Hepatic stellate cell (primary cell): ENCODE data around the gene STOML1.

Experiments used
- DNase-seq: peaks from one replicate; pipeline ENCODE4 v3.0.0; 2011; ENCODE audit warnings: low spot score

STOML1 gene

DNA sequence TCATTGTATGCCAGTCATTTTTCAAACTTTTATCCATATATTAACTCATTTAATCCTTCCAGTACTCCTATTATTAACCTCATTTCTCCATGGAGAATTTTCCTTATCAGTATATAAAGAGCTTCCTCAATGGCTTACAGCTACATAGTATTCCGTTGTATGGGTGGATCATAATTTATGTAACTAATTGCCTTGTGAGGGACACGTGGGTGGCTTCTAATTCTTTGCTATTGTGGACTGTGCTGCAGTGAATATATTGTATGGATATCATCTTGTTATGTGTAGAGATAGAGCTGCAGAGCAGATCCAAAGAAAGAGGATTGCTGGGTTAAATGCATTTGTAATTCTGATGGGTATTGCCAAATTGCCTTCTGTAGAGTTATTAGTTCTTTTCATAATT is 27.6 kb upstream of the STOML1 start:
- DNase-seq = no peak

DNA sequence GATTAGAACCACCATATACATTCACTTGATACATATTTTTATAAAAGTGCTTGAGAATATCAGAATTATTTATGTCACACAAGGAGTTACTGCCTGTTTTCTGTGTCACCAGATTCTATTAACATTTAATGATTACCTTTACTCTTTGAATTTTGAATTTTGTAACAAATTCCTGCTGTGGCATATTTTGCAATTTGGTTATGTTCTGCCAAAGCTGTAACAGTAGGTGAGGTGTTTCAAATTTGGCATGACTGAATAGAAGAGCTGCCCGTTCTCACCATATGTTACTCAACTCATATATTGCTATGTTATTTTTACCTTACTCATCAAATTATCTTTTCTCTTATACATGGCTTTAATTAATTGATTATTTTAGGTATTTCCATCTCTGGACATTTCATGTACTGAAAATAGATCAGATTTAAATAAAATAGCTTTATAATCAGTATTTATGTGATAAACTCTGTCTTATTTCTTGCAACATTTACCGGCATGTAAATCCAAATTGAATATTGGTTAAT is 21.3 kb upstream of the STOML1 start:
- DNase-seq = no peak

DNA sequence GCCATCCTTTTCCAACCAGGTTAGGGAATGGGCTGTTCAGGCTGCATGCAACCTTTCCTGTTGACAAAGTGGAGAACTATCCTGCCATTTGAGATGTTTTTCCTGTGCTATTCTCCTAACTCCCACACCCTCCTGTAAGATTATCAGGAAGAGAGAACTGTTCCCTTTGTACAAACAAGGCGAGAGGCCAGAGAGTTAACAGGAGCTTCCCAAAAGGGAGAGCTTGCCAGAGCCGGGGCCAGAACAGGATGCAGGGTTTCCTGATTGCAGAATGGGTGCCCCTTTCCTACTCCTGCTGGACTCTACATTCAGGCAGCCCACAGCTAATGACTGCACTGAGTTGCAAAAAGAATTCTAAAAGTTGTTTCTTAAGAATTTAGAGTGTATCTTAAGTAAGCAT is 19.5 kb upstream of the STOML1 start:
- DNase-seq = no peak

DNA sequence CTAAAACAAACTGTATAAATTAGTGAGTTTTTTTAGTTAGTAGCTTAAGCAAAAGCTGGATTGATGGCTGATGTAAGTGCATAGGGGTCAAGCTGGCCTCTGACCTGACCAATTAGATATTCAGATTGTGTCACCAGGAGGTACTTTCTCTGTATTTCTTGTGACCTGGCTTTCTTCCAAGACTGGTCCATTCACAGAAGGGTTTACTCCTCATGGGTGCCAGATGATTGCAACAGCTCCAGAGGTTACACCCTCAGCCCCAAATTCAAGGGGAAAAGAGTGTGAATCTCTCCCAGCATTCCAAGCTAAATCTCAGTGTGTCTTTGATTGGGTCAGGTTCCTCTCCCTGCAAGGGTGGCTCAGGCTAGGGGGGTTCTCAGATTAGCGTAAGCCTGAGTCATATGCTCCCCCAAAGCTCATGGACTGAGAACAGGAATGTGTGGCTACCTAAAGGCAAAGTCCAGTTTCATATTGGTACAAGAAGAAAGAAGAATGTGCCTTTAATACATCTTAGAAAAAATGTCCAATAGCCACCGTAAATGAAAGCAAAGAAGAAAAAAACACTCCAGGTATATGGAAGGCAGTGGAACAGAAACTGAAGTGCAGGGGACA is 18.9 kb upstream of the STOML1 start:
- no peak for DNase-seq

DNA sequence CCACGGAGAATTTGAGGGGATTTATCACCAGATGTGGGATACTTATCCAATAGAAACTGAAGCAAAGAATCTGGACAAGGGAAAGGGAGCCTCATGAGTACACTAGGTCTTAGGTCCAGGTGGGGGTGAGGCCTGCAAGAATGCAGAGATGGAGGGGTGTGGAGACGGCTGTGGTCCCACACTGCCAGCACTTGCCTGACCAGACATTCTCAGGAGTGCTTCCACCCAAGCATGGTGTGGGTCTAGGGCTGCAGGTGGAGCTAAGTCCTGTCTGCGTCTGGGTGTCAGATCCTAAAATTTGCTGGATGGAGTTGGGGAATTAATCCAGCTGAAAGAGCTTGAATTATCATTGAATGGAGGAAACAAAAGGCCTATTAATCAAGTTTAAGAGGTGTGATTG is 16.8 kb upstream of the STOML1 start:
- no peak for DNase-seq

DNA sequence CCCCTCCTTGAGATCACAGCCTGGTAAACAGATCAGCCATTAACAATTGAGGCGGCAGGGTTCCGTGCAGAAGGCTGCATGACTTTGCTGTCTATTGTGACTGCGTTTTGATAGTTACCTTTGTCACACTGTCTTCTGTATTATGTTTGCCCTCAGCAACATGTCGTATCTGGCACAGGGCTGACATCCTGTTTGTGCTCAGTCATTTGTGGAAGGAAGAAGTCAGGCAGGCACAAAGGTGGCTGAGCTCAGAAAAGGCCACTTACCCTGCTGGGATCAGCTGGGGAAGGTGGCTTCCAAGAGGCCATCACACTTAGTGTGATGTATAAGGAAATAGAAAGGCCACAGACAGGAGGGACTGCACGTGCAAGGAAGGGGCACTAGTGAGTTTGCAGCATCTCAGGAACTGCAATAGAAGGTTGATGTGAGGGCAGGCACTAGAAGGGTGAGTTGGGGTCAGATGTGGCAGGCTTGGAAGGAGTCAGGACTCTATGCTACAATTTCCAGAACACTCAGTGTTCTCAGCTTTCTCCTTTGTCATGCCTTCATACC is 15.8 kb upstream of the STOML1 start:
- DNase-seq = no peak

DNA sequence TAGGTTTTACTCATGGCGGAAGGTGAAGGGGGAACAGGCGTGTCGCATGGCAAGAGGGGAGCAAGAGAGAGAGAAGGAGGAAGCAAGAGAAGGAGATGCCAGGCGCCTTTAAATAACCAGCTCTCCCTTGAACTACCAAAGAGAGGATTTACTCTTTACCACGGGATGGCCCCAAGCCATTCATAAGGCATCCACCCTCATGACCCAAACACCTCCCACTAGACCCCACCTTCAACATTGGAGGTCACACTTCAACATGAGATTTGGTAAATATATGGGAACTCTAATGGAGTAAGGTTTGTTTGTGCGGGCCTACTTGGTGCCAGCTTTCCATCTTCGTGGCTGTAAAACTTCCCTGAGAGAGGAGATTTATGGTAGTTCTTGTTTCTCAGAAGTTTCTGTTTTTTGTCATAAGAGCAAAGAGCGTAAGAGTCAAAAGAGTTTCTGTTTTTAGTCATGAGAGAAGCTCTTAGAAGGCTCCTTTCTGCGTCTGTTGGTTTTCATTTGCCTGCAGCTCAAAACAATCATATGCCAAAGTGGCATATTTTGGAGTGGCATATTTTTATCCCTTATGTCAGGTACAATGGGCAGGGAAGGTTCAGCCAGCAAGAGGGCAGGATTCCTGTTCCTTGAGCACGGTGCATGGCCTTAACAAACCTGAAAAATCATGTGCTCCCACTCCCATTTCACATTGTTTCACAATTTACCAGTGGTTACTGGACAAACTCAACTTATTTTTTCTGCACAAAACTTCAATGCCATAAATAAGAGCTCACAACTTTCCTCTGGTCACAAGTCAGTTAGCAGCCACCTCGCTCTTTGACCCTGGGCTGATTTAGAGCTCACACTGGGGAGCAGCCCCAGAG is 14.9 kb upstream of the STOML1 start:
- DNase-seq = no peak

DNA sequence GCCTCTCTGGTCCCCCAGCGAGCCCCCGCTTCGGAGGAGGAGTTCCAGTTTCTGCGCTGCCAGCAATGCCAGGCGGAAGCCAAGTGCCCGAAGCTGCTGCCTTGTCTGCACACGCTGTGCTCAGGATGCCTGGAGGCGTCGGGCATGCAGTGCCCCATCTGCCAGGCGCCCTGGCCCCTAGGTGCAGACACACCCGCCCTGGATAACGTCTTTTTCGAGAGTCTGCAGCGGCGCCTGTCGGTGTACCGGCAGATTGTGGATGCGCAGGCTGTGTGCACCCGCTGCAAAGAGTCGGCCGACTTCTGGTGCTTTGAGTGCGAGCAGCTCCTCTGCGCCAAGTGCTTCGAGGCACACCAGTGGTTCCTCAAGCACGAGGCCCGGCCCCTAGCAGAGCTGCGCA is 5.9 kb upstream of the STOML1 start:
- DNase-seq = no peak

DNA sequence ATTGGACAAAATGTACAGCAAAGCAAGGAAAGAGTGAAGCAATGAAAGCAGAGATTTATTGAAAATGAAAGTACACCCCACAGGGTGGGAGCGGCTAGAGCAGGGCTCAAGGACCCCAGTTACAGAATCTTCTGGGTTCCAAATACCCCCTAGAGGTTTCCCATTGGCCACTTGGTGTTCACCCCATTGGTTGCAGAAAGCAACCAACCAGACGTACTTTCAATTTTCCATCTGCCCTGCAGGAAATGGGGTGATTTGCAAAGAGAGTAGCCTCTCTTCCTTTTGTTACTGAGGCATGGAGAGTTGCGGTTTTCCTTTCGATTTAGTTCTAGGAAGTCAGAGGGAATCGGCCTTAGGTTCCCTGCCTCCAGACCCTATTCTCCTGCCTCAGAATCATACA is 4.8 kb upstream of the STOML1 start:
- peak; percentile 81 for DNase-seq

DNA sequence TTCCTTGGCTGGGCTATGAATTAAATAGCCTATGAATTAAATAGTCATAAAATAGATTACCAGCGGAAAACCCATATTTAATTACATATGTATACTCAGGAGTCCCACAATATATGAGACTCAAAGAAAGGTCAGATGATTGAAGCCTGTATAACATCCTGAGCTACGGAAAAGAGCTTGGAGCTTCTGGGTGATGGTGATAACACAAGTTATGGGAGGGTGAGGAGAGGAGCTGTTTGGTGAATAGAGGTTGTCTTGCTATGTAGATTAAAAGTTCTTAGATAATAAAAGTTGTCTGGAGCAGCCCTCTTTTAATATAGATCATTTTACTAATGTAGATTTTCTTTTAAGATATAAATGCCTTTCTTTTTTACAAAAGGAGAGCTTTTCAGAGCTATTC is 4.2 kb upstream of the STOML1 start:
- DNase-seq = no peak

DNA sequence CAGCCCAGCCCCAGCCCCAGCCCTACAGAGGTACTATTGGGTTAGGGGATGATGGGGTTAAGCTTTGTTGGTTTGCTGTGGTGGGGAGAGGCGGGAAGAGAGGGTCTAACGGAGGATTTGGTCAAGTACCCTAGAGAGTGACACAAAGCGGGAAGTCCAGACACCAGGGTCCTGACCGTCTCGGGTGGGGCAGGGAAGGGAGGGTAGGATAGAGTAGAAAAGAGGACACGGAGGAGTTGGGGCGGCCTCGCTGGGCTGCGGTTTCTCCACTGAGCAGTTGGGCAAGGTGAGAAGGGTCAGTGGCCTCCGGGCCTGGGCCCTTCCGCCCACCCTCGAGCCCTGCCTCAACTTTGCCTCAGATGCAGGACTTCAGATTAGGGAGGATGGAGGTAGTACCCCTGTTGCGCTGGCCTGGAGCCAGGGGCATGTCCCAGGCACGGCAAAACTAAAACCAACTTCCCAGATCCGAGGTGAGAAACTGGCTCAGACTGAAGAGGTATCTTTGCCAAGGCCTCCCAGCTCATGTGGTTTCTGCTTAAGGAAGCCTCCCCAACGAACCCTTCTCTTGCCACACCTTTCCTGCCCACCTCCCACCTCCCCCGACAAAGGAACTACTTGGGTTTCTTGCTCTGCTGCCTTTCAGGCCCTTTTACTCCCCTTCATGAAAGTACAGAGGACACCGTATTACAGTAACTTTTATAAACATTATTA is 3.0 kb upstream of the STOML1 start:
- no peak for DNase-seq

DNA sequence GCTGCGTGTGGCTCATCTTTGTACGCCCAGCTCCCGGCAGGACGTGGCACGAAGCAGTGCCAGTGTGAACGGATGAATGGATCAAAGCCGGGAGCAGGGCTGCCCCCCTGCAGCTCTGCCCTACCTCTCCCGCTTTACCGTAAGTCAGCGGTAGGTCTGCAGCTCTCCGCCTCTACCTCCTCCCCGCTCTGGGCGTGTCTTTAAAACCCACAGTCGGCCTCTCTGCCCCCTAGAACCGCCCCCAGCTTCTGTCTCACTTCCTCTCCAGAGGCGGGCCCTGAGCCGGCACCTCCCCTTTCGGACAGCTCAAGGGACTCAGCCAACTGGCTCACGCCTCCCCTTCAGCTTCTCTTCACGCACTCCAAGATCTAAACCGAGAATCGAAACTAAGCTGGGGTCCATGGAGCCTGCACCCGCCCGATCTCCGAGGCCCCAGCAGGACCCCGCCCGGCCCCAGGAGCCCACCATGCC is 2.4 kb upstream of the STOML1 start, which contains the start of gene PML:
Gene PML (plus strand): TSS at position 304 of the 471 bp plus-strand sequence. CDS start 97 bp downstream, at position 401.
- DNase-seq = peak; percentile 97

DNA sequence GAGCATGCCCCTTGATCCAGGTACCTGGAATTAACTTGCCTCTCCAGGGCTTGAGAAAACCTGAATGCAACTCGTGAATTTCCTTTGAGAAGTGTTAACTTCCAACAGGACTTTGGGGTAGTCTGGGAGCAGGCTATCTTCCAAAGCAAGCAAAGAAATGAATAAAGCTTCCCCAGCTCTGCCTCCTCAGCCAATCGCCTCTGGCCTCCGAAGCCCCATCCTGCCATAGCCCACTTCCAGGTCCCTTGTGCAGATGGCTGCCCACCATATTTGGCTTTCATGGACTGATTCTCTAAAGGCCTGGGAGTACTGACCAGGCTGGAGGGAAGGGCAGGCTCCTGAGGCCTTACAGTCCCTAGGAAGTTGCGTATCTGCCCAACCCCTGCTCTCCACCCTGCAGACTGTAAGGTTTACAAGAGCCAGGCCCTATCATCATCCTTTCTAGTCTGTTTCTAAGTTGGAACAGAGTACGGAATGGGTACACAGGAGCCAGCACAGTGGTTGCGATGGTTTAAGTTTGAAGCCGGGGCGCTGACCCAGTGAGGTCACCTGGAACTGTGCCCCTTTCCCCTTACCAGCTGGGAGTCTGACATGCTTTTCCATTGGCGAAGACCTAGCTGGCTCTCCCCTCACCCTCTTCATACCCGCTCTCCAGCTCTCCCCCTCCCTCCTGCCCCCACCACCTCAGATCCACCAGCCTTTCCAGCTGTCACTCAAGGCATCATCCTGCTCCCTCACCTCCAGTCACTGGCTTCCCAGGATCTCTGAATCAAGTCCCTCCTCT is 1.3 kb upstream of the STOML1 start:
- no peak for DNase-seq

DNA sequence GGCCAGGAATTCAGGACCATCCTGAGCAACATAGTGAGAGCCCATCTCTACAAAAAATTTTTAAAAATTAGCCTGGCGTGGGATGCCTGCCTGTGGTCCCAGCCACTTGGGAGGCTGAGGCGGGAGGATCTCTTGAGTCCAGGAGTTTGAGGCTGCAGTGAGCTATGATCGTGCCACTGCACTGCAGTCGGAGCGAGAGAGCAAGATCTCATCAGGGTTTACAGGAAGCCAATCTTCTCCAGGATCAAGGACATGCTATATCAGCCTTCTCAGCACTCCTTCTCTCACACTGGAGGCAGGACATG is 451 bp upstream of the STOML1 start:
- DNase-seq = no peak

DNA sequence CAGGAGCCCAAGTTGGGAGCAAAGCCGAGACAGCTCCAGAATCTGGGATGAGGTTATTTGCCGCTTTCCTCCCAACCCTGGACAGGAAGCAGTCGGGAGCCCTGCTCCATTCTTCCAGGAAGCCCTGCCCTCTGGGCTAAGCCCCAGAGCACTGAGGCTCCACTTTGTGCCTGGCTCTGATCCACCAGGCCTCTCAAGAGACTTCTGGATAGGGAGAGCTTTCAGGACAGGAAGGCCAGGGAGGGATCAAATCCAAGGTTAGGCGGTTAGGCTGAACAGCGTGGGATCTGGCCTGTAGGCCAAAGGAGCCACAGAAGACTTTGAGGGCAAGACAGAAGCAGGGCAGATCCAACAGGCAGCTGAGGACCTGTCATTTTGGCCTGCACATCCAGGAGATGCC is 835 bp downstream of the STOML1 start:
- peak; percentile 50 for DNase-seq

DNA sequence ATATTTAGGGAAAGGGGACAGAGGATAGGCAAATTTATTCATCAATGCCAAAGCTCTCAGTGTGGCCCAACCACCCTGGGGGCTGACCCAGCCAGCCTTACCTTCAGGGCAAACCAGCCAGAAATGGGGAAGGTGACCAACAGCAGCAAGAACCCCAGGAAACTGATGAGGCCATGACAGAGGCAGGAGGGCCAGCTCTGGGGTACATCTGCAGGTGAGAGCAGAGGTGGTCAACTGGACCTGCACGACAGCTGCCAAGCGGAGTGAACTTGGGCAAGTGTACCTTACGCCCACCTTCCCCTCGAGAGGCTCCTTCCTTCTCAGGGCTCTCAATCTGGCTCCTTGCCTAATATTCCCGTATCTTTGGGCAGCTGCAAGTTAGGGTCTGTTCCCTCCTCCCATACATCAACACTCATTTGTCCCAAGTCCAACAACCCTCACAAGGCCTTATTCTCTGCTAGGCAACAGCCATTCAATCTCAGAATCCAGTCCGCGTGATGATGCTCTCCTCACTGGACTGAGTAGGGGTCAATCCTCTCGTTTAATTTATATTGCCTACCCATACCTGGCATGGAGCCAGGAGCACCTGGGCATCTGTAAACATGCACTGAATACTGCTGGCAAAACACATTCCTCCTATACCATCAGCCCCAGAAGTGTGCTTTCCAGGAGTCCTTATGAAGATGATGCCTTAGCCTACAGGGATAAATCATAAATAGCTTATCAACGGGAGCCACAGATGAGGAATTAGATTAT is 1.7 kb downstream of the STOML1 start:
- no peak for DNase-seq

DNA sequence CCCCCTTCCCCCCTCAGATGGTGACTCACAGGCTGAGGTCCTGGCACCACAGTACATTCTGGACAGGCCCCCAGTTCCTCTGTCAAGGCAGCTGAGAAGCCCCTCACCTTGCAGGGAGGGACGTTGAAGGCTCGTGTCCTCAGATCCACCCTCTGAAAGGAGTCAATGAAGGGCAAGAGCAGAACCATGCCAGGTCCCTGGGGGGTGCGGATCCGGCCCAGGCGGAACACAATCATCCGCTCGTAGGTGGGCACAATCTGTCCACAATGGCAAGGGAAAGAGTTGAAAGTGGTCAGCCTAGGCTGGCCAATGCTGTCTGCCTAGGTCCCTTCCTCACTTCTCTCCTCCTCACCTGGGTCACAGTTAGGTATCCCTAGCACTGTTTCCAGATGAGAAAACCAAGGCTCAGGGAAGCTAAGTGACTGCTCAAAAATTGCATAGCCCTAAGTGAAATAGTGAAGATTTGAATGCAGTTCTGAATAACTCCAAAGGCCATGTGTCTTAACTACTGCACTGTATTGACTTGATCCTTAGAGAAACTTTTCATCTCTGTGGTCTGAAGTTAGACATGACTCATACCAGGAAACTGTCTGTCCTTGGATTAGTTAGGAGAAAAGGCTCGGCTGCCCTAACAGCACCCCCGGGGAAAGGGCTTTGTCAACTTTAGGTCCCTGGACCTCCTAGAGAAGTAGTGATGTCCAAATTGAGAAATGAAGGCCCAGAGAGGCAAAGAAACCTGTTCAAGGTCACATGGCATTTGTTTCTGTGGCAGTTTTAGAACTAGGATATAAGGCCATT is 2.9 kb downstream of the STOML1 start:
- peak; percentile 89 for DNase-seq

DNA sequence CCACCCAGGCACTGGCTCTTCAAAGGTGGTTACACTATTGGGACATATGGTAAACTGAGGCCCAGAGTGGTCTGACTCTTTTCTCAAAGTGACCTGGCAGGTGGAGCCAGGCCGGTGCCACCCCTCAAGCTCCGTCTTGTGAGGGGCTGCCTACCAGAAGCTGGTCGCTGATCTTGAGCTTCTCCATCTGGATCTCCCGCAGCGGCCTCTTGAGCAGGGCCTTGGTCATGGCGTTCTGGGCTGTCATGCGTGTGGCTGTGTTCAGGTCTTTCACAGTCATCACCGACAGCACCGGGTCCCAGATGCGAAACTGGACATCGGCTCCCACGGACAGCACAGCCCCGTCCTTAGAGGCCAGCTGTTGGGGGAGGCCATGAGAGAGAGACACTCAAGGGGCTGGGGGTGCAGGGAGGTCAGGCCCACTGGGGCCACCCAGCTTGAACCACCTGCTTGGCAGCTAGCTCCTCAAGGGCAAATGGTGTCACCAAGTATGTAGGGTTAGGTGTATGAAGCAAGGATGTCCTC is 3.6 kb downstream of the STOML1 start:
- no peak for DNase-seq

DNA sequence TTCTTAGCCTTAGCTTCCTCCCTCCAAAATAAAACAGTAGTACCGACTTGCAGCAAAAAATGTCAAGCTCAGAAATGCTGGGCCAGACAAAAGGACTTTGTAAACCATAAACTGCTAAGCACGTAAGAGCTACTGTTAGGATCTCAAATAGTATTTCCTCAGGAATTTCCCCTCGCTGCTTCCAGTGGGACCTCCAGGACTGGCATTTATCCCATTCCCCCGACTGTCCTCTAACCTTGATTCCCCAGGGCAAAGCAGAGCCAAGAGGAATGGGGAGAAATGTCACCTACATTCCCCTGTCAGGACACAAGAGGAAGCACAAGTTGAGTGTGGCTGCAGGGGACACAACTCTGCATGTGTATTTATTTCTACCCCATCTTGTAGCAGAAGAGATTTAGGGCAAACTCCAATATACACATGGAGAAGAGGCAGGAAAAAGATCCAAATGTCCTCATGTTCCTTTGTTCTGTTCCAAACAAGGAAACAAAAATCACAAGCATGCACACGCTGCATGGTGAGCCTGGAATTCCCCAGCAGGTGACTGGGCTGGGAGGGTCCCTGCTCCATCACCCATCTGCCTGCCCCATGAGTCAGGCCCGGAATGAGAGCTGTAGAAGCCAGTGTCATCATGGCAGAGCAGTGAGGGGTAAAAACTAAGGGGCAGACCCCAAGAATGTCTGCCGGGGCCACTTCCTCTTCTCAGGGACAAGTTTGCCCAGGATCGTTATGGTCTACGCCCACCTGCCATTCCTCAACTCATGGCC is 4.2 kb downstream of the STOML1 start:
- no peak for DNase-seq
